Transverse colon (tissue), 4 donors: ENCODE data around the gene TMEM150B. TPM values are rescaled to one million over a fixed set of nuclear protein-coding genes. Genes with fewer than 3 reads are reported as not detected.

Experiments
- DNase-seq: peaks from one replicate; pipeline ENCODE4 v3.0.0-alpha.2; 2019
- H3K27ac ChIP-seq, 4 donors: fragments of 200-600 bp; sonication (generic); 2 replicates each; pipeline ENCODE4 v1.5.1; 2016 to 2018; ENCODE audit warnings: inconsistent platforms in 4 of 4
- H3K27me3 ChIP-seq: fragments of 200-600 bp; sonication (generic); 2 replicates; pipeline ENCODE4 v1.5.1; 2017; ENCODE audit warnings: inconsistent platforms
- H3K36me3 ChIP-seq, 4 donors: fragments of 200-600 bp; sonication (generic); 2 replicates each; pipeline ENCODE4 v1.5.1; 2017 to 2019; ENCODE audit warnings: inconsistent platforms in 4 of 4
- H3K4me1 ChIP-seq, 4 donors: fragments of 200-600 bp; sonication (generic); 2 replicates each; pipeline ENCODE4 v1.5.1; 2017 to 2020; ENCODE audit warnings: inconsistent platforms in 4 of 4
- H3K4me3 ChIP-seq, 4 donors: fragments of 200-600 bp; sonication (generic); 1 replicate in 1 of 4; 2 replicates in 3 of 4; pipeline versions ENCODE4 v1.5.1 to v1.6.1; 2017 to 2019; ENCODE audit warnings: inconsistent platforms in 4 of 4
- H3K9me3 ChIP-seq, 2 donors: fragments of 200-600 bp; sonication (generic); 2 replicates each; pipeline ENCODE4 v1.5.1; 2017 to 2019; ENCODE audit warnings: inconsistent platforms in 2 of 2
- CTCF ChIP-seq, 5 experiments: fragments of 200-600 bp in 3 of 5; fragments of 450-650 bp in 2 of 5; sonication (generic) in 3 of 5; IDR thresholded peaks; 1 replicate in 2 of 5; 2 replicates in 3 of 5; pipeline ENCODE4 v1.5.1; 2016 to 2017; ENCODE audit warnings: antibody characterized with exemption in 5 of 5, inconsistent platforms in 3 of 5, mild to moderate bottlenecking in 2 of 5, moderate library complexity in 1 of 5
- EP300 ChIP-seq: sonication (generic); formaldehyde crosslinking; IDR thresholded peaks from one replicate; pipeline ENCODE4 v1.6.1; 2017; ENCODE audit warnings: antibody characterized with exemption, low read depth
- POLR2A ChIP-seq: fragments of 450-650 bp; IDR thresholded peaks from one replicate; pipeline ENCODE4 v1.6.1; 2016; ENCODE audit warnings: antibody characterized with exemption, mild to moderate bottlenecking, moderate library complexity
- POLR2AphosphoS5 ChIP-seq, 3 donors: sonication (generic); formaldehyde crosslinking; IDR thresholded peaks; one replicate each; pipeline ENCODE4 v1.6.1; 2016; ENCODE audit warnings: antibody characterized with exemption in 3 of 3
- WGBS, 2 donors: methylation state at CpG; one replicate each; pipeline ENCODE4 v1.1.5; 2018; ENCODE audit warnings: low coverage in 1 of 2; 5-methylcytosine and 5-hydroxymethylcytosine counted together
- in situ Hi-C, 4 donors: fragments of 200-750 bp; cut with MboI; loops; one replicate each; pipeline versions ENCODE4 v1.15.0 to v1.15.1; 2017; ENCODE audit warnings: low sequenced_read_pairs in 3 of 4, low pct_ligation_motif_present in 1 of 4, low pct_unique_long_range_greater_than_20kb in 1 of 4
- intact Hi-C: fragments of 100-400 bp; cut with DNase I; formaldehyde crosslinking; loops from one replicate; pipeline ENCODE4 v1.15.1; 2023; ENCODE audit warnings: low total_unique reads
- total RNA-seq, 4 donors: library from RNA; depleted of rRNA; stranded (reverse); fragments of >200 nt; gene quantifications; one replicate each; pipeline ENCODE4 v1.1.0, GENCODE V29; 2016

The TMEM150B gene
- total RNA-seq, 4 donors from 2014 or later, result 26.5 to 135 (median 57.4) TPM

- Histone ChIP-seq H3K27me3 (no peaks in the 10 kb centered on the region), H3K36me3 (no peaks in the 10 kb centered on the region), H3K4me1 (peaks cover 0 to 23% (median 12%) of the 10 kb centered on the region in 4 donors), H3K4me3 (no peak overlapping the region), H3K27ac (peak overlapping the region in 3 of 4 donors; percentile 17 to 43 (median 17)), H3K9me3 (no peaks in the 10 kb centered on the region)
- intact Hi-C loops, result no loop called here
- no peak for DNase-seq
- 72 to 81% methylated on average over 4 to 6 of the region's 6 CpGs for WGBS, 2 donors
- in situ Hi-C loops, result no loop called here
- no peak for TF ChIP-seq POLR2AphosphoS5 (IDR thresholded peaks at IDR 0.05)
- no peak for TF ChIP-seq POLR2A
- TF ChIP-seq EP300, result no peak
- no peak for TF ChIP-seq CTCF (IDR thresholded peaks at IDR 0.05)
These were observed 479 bp downstream of the TMEM150B start for GRCh38 chr19:55324662-55325061.

- Histone ChIP-seq H3K9me3 (no peaks in the 10 kb centered on the region), H3K27ac (peak overlapping the region; percentile 46 to 57 (median 52)), H3K27me3 (no peaks in the 10 kb centered on the region), H3K4me3 (peak overlapping the region in 1 of 4 donors; percentile 16), H3K4me1 (peaks cover 0 to 23% (median 12%) of the 10 kb centered on the region in 4 donors), H3K36me3 (no peaks in the 10 kb centered on the region)
- intact Hi-C loops (no loop called here), in situ Hi-C loops (no loop called here)
- 59% methylated on average over 12 of the region's 12 CpGs; no CpG with 5 or more reads in 1 of the 2 donors for WGBS, 2 donors
- TF ChIP-seq EP300 (no peak), CTCF (IDR thresholded peaks at IDR 0.05) (no peak), POLR2AphosphoS5 (IDR thresholded peaks at IDR 0.05) (peak in 2 of 3 donors; percentile 43 to 67), POLR2A (peak; percentile 50)
- peak; percentile 77 for DNase-seq
These were observed 2.8 kb downstream of the TMEM150B start for GRCh38 chr19:55322204-55322885.

GRCh38 chr19:55321466-55322137 lies 3.5 kb downstream of the TMEM150B start:
- intact Hi-C loops, result no loop called here
- TF ChIP-seq POLR2AphosphoS5 (IDR thresholded peaks at IDR 0.05) (no peak), POLR2A (no peak), CTCF (IDR thresholded peaks at IDR 0.05) (no peak), EP300 (no peak)
- Histone ChIP-seq H3K4me3 (peak overlapping the region in 1 of 4 donors; percentile 16), H3K27ac (peak overlapping the region; percentile 2 to 57 (median 52)), H3K36me3 (no peaks in the 10 kb centered on the region), H3K4me1 (peaks cover 0 to 23% (median 12%) of the 10 kb centered on the region in 4 donors), H3K9me3 (no peaks in the 10 kb centered on the region), H3K27me3 (no peaks in the 10 kb centered on the region)
- in situ Hi-C loops, result no loop called here
- 59 to 60% methylated on average over 1 to 9 of the region's 9 CpGs for WGBS, 2 donors
- peak; percentile 41 for DNase-seq

GRCh38 chr19:55320844-55321419 lies 4.2 kb downstream of the TMEM150B start:
- TF ChIP-seq POLR2A (no peak), CTCF (IDR thresholded peaks at IDR 0.05) (no peak), EP300 (no peak), POLR2AphosphoS5 (IDR thresholded peaks at IDR 0.05) (no peak)
- WGBS, 2 donors, result 82 to 92% methylated on average over 2 to 5 of the region's 8 CpGs
- in situ Hi-C loops, result no loop called here

More at GRCh38 chr19:55320844-55321419, 4.2 kb downstream of the TMEM150B start:
- no peak for DNase-seq
- Histone ChIP-seq H3K27me3 (no peaks in the 10 kb centered on the region), H3K36me3 (no peaks in the 10 kb centered on the region), H3K4me3 (peak overlapping the region in 1 of 4 donors; percentile 16), H3K9me3 (no peaks in the 10 kb centered on the region), H3K4me1 (peaks cover 0 to 23% (median 12%) of the 10 kb centered on the region in 4 donors), H3K27ac (peak overlapping the region; percentile 2 to 57 (median 52))
- intact Hi-C loops, result no loop called here
